ENCODE results near the gene AFF3. TPM values are rescaled to one million over a fixed set of nuclear protein-coding genes. Genes with fewer than 3 reads are reported as not detected.

AFF3 gene
- total RNA-seq, 1 donor from 2014 or later: 25.6 TPM

DNA sequence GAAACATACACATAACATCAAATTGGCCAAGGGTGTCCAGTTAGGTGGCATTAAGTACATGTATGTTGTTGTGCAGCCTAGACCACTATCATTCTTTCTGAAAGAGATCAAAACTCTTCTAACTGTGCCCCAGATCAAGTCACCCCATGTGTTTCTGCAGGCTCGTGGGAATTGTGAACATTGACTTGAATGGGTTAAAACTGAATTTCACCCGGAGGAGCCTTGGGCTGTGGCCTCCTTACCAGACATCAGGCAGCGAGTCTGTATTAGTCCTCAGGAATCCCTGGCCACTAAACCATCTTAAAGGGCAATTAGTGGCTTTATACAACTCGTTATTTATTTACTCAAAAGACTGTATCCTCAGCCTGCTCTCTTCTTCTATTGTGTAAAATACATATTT, 503.6 kb downstream of the AFF3 start:
- no peak for DNase-seq (ENCODE audit: low spot score)

DNA sequence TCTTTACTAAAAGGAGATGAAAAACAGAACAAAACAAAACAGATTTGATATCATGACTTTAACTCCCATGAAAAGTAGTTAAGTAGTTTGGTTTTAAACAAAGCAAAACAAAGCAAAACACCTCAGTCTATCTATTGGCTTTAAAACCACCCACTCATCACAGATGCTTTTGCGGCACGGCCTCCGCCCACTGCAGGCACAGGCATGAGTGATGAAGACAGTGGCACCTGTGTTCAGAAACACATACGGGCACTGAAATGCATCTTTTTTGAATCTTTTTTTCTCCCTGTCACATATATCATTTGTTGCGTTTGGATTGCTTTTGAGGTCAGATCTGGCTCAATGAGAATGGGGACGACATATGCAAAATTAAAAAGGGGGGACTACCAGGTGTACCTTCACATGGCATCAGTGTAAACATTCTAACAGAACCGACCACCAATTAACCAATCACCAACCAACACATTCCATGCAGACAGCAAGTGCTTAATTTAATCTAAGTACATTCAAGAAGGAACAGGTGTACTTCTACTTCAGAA, 505.2 kb downstream of the AFF3 start:
- DNase-seq (ENCODE audit: low spot score): no peak

DNA sequence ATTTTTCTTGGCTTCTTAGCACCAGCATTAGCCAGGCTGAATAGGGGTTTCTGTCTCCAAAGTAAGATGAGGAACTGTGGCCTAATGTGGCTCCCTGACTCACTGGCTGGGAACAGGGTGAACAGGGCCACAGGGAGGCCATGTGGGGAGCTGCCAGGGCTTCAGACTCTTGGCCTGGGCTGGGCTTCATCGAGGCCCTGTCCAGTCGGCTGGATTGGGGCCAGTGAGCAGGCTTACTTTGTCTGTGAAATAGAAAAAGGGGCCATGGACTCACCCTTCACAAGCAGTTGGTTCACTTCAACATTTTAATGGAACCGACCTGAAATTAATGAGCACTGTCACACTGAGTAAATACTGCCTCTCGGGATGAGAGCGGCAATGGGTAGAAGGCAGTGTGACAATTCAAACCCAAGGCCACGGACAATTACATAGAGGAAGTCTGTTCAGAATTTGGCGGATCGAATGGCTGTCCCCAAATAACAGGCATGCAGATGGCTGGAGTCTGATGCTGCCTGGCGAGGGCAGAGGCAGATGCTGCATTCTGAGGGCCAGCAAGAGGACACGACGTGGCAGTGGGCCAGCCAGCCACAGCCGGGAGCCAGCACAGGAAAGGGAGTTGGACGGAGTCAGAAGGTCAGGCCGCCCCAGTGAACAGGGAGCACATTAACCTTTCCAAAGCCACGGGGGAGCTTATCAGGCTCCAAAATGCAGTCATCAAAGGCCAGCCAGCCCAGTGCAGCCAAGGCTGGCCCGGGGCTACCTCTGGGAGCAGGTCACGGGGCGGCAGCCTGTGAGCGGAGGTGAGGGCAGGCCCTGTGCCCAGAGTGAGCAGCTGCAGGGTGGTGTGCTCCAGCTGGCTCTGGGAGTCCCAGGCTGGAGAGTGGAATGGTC, 506.0 kb downstream of the AFF3 start:
- peak; percentile 61 for DNase-seq (ENCODE audit: low spot score)

DNA sequence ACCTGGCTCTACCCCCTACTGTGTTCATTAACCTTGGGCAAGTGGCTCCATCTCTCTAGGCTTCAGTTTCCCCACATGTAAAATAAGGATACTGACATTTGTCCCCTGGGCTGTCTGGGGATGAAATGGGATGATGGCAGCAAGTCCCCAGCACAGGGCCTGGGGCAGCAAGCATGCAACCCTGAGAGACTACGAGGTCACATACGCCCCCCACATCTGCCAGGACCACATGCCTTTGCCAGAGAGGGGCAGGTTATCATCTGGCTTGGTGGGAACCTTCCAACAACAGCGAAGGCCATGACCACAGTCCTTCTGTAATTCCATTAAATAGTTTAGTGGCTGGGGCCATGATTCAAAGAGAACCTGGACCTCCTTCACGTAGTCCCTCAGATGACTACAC, 506.7 kb downstream of the AFF3 start:
- DNase-seq (ENCODE audit: low spot score): no peak

DNA sequence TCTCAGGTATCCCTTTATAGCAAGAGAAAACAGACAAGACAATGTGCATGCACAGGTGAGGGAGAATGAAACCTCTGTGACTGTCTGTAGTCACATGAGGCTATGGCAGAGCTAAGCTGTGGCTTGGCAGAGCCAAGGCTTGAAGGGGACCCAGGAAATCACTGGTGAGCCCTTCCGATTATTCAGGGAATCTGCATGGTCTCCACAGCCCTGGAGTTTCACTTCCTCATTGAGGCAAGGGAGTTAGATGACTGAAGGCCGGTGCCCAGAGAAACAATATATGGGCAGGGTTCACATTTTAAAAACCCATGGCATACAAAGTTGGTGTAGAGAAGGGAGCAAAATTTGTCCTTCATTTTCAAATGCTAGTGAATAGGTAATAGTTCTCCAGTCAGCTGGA, 508.2 kb downstream of the AFF3 start:
- no peak for DNase-seq (ENCODE audit: low spot score)

DNA sequence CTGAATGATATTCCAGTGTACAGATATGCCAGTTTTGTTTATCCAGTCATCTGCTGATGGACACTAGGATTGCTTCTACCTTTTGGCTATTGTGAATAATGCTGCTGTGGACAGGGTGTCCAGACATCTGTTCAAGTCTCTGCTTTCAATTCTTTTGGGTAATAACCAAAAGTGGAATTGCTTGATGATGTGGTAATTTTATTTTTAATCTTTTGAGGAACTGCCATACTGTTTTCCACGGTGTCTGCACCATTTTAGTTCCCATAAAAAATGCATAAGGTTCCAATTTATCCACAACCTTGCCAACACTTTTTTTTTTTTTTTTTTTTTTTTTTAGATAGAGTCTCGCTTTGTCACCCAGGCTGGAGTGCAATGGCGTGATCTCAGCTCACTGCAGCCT, 510.7 kb downstream of the AFF3 start:
- DNase-seq (ENCODE audit: low spot score): no peak

DNA sequence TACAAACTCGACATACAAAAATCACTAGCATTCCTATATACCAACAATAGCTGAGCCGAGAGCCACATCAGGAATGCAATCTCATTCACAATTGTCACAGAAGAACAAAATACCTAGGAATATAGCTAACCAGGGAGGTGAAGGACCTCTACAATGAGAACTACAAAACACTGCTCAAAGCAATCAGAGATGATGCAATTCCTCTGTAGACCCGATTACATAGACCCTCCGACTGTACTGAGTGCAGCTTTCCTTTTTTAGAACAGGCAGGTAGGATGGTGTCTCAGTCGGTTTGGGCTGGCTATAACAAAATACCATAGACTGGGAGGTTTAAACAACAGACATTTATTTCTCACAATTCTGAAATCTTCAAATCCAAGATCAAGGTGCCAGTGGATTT, 513.1 kb downstream of the AFF3 start:
- DNase-seq (ENCODE audit: low spot score): no peak

DNA sequence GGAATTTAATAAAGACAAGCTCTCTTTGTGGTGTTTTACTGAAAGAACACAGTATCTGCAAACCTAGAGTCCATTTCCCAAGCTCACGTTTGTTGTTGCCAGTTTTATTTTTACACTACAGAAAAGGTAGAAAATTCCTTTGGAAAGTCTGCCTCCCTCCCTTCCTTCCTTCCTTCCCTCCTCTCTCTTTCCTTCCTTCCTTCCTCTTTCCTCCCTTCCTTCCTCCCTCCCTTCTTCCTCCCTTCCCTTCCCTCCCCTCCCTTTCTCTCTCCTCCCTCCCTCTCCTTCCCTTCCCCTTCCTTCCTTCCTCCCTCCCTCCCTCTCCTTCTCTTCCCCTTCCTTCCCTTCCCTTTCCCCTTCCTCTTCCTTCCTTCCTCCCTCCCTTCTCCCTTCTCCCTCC, 516.2 kb downstream of the AFF3 start:
- no peak for DNase-seq (ENCODE audit: low spot score)

DNA sequence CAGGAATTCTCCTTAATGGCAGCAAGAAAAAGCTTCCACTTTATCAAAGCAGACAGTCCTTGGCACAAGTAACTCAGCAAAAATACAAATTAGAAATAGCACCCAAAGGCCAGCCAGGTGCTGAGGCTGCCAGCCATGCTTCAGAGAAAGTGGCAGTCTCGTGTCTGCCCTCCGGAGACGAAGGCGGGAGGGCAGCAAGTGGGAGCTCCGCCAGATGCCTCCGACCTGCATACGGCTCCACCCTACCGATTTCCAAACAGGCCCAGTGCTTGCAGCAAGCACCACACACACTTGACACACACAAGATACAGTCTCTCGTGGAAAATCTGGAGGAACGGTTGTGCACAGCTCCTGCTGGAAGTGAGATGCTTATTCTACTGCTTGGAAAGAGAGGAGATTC, 517.7 kb downstream of the AFF3 start:
- no peak for DNase-seq (ENCODE audit: low spot score)

DNA sequence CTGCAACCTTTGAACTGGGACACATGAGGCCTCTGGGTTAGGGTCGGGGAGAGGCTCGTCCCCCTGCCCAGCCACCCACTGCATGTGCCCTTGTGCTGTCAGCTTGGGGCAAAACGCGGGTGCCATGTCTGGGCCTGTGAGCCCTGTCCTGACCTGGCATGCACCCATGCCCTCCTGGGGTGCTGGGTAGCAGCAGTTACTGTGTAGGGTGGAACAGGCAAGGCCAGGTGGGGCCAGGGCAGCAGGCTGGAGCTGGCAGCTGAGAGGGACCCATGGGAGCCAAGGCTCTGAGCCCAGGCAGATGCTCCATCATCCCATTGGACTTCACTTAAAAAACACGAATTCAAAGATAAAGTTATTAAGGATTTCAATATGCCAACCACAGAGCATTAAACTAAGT, 518.8 kb downstream of the AFF3 start:
- DNase-seq (ENCODE audit: low spot score): no peak

DNA sequence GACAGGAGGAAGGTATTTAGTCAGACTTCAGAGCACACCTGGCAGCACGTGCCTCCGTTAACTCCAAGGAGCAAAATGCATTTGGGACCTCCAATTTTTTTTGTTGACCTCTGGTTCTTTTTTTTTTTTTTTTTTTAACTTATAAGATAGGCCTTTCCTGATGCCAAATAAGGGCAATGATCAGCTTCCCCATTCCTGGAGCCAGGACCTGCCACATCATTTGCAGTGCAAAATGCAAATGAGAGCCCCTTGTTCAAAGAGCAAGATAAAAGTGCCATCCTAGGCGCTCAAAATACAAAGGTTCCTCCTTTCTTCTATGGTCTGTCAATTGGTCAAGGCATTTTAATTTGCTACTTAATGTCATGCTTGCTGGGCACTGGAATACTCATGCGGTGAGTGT, 519.4 kb downstream of the AFF3 start:
- no peak for DNase-seq (ENCODE audit: low spot score)

DNA sequence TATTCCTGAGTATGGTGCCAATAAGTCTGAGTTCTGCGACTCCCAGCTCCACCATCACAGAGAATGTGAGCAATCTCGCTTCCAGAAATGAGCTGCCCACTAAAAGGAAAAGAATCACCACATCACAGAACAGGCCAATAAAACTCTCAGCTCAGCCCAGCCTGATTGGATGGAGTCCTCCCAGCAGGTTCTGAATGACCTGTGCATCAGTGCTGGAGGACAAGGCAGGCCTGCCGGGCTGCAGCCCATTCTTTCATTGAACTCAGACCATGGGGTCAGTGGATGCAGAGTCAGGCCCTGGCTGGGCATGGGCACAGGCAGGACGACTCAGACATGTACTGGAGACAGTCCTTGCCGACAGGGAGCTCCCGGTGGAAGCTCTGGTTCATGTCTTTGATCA, 519.9 kb downstream of the AFF3 start:
- no peak for DNase-seq (ENCODE audit: low spot score)

DNA sequence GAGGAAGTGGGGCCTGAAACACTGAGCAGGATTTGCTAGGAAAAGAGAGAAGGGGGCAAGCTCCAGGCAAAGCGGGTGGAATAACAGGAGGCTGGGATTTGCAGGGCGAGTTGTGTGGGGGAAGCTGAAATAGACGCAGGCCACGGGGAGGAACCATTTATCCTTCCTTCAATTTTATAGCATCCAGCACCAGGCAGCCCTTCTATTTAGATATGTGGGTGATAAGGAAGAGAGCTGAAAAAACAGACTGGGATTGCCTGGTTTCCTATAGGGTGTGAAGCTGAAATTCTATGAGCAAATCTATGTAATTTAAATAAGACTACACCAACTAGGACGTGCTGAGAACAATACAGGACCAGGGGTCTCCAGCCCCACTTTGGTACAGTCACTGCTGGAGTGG, 520.6 kb downstream of the AFF3 start:
- no peak for DNase-seq (ENCODE audit: low spot score)

DNA sequence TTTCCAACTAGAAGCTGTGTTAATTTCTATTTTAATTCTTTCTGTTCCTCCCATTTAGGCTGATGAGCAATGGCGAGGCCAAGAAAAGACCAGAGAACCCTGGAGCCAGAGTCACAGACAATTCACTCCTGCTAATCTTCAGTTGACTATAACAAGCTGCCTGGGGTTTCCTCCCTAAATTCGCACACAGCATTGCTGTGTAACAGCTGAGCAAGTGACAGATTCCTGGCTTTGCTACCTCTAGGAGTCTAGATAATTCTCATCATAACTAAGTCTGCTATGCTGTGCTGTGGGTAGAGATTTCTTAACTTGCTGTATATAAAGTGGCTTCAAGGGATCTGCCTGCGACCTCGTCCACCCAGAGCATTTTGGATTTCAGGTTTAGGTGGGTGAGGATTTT, 521.3 kb downstream of the AFF3 start:
- DNase-seq (ENCODE audit: low spot score): no peak

DNA sequence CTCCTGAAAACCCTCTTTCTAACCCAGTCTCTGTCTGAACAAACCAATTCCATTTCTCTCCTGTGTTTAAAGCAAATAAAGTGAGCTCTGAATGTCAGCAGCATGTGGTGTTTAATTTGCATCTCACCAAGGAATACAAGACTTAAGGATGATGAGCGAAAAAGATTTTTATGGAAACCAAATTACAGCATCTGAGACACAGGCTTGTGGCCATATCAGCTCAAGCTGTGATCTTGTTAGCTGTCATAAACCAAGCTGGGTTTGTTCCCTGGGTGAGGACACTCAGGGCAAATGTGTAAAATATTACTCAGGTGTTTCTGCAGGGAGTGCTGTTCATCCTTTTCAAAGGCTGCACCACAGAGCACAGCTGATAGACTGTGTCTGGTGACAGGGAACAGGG, 523.2 kb downstream of the AFF3 start:
- no peak for DNase-seq (ENCODE audit: low spot score)

DNA sequence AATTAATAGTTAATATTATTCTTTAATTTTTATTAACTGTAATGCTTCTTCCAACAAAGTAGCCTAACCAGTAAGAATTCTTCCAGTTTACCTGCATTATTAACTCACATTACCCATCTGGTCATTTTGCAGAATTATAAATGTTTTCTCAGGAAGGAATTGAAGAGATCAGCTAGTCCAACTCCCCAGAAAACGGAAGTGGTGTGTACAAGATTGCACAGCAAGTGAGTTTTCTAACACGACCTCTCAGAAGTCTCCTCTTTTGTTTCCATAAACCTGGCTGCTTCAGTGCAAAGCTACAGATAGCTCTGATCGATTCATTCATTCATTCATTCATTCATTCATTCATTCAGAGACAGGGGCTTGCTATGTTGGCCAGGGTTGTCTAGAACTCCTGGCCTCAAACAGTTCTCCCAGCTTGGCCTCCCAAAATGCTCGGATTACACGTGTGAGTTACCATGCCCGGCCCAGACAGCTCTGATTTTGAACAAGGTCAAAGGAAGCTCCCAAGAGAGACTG, 523.8 kb downstream of the AFF3 start:
- no peak for DNase-seq (ENCODE audit: low spot score)

DNA sequence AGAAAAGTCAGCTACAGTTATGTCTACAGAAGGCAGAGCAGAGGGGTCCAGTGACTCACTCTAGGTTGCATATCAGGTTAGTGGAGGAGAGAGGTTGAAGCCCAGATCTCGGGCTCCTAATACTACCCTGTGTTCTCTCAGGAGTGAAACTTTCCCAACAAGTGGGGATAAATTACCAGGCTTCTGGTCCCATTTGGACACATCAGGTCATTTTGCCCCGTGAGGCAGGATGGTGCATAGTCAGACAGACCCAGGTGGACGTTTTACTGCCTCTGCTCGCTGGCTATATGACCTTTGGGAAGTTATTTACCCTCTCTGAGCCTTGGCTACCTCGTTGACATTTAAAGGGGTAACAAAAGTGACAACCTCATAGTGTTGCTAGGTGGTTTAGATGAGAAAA, 524.6 kb downstream of the AFF3 start:
- DNase-seq (ENCODE audit: low spot score): no peak

DNA sequence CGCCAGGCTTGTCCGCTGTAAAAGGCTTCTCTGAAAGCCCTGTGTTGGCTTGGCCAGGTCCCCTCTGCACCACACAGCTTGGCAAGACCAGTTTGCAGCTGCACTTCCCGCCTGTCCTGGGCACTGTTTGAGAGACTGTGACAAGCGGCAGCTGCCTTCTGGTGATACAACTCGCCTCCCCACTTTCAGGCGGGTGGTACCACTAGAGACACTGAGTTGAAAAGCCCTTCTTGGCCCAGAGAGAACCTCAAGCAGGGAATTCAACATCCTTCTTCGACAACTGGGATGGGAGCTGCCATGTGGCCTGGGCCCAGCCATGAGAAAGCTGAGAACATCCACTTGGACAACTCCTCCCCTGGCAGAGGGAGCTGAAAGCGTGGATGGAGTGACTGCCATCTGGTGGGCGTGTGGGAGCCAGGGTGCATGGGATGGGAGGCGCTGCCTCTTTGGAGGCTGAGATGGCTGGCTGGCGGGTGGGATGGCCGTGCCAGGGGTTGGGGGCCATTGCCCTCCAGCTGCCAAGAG, 527.1 kb downstream of the AFF3 start:
- DNase-seq (ENCODE audit: low spot score): no peak

DNA sequence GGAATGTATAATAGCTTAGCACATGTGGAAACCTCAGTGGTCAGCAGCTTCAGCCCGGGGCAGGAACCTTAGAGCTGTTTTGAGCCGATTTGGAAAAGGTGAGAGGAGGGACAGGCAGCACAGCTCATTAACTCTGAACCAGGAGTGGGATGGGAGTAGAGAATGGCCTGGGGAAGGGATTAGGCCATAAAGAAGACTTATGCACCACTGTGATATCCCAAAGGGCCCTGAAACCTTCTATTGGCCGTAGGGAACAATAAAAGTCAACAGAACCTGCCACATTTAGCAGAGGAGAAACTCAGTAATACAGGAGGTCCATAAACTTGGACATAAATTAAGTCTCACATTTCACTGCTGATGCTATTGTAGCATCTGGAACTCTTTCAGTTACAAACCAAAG, 528.4 kb downstream of the AFF3 start:
- no peak for DNase-seq (ENCODE audit: low spot score)

DNA sequence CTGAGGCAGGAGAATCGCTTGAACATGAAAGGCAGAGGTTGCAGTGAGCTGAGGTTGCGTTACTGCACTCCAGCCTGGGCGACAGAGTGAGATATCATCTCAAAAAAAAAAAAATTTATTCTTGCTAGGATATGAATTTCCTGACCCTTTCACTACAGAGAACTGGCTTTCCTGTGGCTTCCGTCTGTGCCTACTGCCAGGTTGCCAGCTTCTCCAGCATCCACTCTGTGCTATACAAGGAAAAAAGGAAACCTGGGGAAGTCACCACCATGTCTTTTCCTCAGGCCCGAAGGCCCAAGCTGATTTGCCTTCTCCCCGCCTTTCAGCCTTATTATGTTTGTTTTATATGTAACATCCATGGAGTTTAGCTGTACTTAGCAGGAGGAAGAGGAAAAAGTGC, 530.6 kb downstream of the AFF3 start:
- DNase-seq (ENCODE audit: low spot score): no peak

DNA sequence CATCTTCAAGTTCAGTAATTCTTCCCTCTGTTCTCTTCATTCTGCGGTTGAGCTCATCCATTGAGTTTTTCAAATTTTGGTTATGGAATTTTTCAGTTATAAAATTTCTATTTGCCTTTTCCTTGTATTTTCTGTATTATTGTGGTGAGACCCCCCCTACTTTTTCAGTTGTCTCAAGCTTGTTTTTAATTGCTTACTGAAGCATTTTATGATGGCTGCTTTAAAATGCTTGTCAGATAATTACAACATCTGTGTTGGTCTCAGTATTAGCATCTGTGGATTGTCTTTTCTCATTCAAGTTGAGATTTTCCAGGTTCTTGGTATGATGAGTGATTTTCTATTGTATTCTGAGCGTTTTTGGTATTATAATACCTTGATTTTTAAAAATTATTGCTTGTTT, 531.4 kb downstream of the AFF3 start:
- DNase-seq (ENCODE audit: low spot score): no peak

DNA sequence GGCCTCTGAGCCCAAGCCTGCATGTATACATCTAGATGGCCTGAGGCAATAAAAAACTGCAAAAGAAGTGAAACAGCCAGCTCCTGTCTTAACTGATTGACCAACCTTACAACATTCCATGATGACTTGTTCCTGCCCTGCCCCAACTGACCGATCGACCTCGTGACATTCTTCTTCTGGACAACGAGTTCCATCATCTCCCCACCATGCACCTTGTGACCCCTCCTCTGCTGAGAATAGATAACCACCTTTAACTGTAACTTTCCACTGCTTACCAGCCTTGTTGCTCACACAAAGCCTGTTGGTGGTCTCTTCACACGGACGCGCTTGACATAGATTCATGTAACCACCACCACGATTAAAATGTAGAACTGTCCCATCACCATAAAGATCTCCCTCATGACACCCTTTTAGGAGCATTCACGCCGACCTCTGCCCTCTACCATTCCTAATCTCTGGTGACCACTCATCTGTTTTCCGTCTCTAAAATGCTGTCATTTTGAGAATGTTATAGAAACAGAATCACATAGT, 532.5 kb downstream of the AFF3 start:
- no peak for DNase-seq (ENCODE audit: low spot score)

DNA sequence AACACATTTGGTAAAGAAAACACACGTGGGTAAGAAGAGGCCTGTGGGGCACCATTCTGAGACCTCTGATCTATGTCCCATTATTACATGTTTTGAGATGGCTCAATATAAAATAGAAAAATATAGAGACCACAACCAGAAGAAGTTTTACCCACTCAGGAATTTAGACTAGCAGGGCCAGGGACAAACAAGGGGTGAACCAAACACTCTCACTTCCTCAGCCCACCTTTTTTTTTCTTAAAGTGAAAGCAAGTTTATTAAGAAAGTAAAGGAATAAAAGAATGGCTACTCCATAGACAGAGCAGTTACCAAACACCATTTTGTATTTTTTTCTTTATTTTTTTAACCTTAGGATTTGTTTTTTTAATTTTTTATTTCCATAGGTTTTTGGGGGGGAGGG, 533.5 kb downstream of the AFF3 start:
- no peak for DNase-seq (ENCODE audit: low spot score)
